Measurements from ENCODE around the gene GPR148. TPM values are rescaled to one million over a fixed set of nuclear protein-coding genes. Genes with fewer than 3 reads are reported as not detected.

GPR148 gene
- polyA plus RNA-seq, 1 donor (not counting 4 experiments of a cell fraction or from before 2014, with no cell fraction given), result not detected

GRCh38 chr2:130767408-130767775 lies 38.5 kb downstream of the GPR148 start:
- Histone ChIP-seq H3K36me3 (ENCODE audit: control insufficient read depth in 2 of 2, extremely low read depth in 1 of 2, insufficient read depth in 2 of 2, low read length in 2 of 2) (no peaks in the 10 kb centered on the region), H3K9me3 (ENCODE audit: control insufficient read depth, low read depth, low read length) (no peaks in the 10 kb centered on the region), H3K4me2 (ENCODE audit: control insufficient read depth, extremely low read depth, insufficient read depth, low read depth, low read length) (no peak overlapping the region), H3K9me1 (ENCODE audit: control insufficient read depth, extremely low read depth, insufficient read depth, low read length) (no peaks in the 10 kb centered on the region), H3K27me3 (ENCODE audit: control insufficient read depth, extremely low read depth, insufficient read depth, low read length) (no peaks in the 10 kb centered on the region), H3K27ac (ENCODE audit: control insufficient read depth, insufficient read depth, low read length) (no peak overlapping the region), H3K79me2 (ENCODE audit: control insufficient read depth, insufficient read depth, low read length) (no peaks in the 10 kb centered on the region), H3K4me1 (ENCODE audit: control insufficient read depth, extremely low read depth, insufficient read depth, low read length) (no peaks in the 10 kb centered on the region), H4K20me1 (ENCODE audit: control insufficient read depth, extremely low read depth, insufficient read depth, low read length) (no peaks in the 10 kb centered on the region), H2AFZ (ENCODE audit: control insufficient read depth, low read length) (no peak overlapping the region), H3K9ac (ENCODE audit: control insufficient read depth, extremely low read depth, insufficient read depth, low read length) (no peak overlapping the region), H3K4me3 (ENCODE audit: control insufficient read depth in 2 of 3, extremely low read depth in 1 of 3, insufficient read depth in 2 of 3, low read depth in 1 of 3, low read length in 3 of 3) (no peak overlapping the region)
- dilution Hi-C loops (cut with MboI; ENCODE audit: extremely low pct_ligation_motif_present, low sequenced_read_pairs), result no loop called here
- TF ChIP-seq EZH2 (IDR thresholded peaks at IDR 0.05; ENCODE audit: low read length) (no peak), CTCF (optimal IDR thresholded peaks at IDR 0.05 in 1 of 3, IDR thresholded peaks at IDR 0.05 in 1 of 3, conservative IDR thresholded peaks at IDR 0.05 in 1 of 3; ENCODE audit: extremely low read depth in 1 of 3, insufficient read depth in 2 of 3, low read length in 3 of 3) (peak in 1 of 3 experiments; percentile 19)
- FAIRE-seq (no peak), DNase-seq (ENCODE audit: low read depth, low spot score) (no peak)

- H3K36me3 ChIP-seq (ENCODE audit: control insufficient read depth in 2 of 2, extremely low read depth in 1 of 2, insufficient read depth in 2 of 2, low read length in 2 of 2), result no peaks in the 10 kb centered on the region
- dilution Hi-C loops (cut with MboI; ENCODE audit: extremely low pct_ligation_motif_present, low sequenced_read_pairs), result no loop called here
- H3K27me3 ChIP-seq (ENCODE audit: control insufficient read depth, extremely low read depth, insufficient read depth, low read length), result no peaks in the 10 kb centered on the region
- no peaks in the 10 kb centered on the region for H3K9me3 ChIP-seq (ENCODE audit: control insufficient read depth, low read depth, low read length)
- H3K27ac ChIP-seq (ENCODE audit: control insufficient read depth, insufficient read depth, low read length), result no peak overlapping the region
- no peak overlapping the region for H2AFZ ChIP-seq (ENCODE audit: control insufficient read depth, low read length)
- no peaks in the 10 kb centered on the region for H3K4me1 ChIP-seq (ENCODE audit: control insufficient read depth, extremely low read depth, insufficient read depth, low read length)
- FAIRE-seq (no peak), DNase-seq (ENCODE audit: low read depth, low spot score) (no peak)
- no peak overlapping the region for H3K9ac ChIP-seq (ENCODE audit: control insufficient read depth, extremely low read depth, insufficient read depth, low read length)
- no peak overlapping the region for H3K4me2 ChIP-seq (ENCODE audit: control insufficient read depth, extremely low read depth, insufficient read depth, low read depth, low read length)
- no peak overlapping the region for H3K4me3 ChIP-seq (ENCODE audit: control insufficient read depth in 2 of 3, extremely low read depth in 1 of 3, insufficient read depth in 2 of 3, low read depth in 1 of 3, low read length in 3 of 3)
- no peaks in the 10 kb centered on the region for H3K9me1 ChIP-seq (ENCODE audit: control insufficient read depth, extremely low read depth, insufficient read depth, low read length)
- no peaks in the 10 kb centered on the region for H3K79me2 ChIP-seq (ENCODE audit: control insufficient read depth, insufficient read depth, low read length)
- no peaks in the 10 kb centered on the region for H4K20me1 ChIP-seq (ENCODE audit: control insufficient read depth, extremely low read depth, insufficient read depth, low read length)
- no peak for TF ChIP-seq EZH2 (IDR thresholded peaks at IDR 0.05; ENCODE audit: low read length)
- peak in 2 of 3 experiments; percentile 16 to 25 for TF ChIP-seq CTCF (optimal IDR thresholded peaks at IDR 0.05 in 1 of 3, IDR thresholded peaks at IDR 0.05 in 1 of 3, conservative IDR thresholded peaks at IDR 0.05 in 1 of 3; ENCODE audit: extremely low read depth in 1 of 3, insufficient read depth in 2 of 3, low read length in 3 of 3)
These were observed 39.5 kb downstream of the GPR148 start for GRCh38 chr2:130768191-130768855.
